ENCODE measurements around the gene MAML1.
"Not testable (repeated sequence)": the region's sequence is repeated elsewhere in the genome, so short reads cannot be mapped to it uniquely, and the experiment has no call there.

Gene MAML1, protein sequence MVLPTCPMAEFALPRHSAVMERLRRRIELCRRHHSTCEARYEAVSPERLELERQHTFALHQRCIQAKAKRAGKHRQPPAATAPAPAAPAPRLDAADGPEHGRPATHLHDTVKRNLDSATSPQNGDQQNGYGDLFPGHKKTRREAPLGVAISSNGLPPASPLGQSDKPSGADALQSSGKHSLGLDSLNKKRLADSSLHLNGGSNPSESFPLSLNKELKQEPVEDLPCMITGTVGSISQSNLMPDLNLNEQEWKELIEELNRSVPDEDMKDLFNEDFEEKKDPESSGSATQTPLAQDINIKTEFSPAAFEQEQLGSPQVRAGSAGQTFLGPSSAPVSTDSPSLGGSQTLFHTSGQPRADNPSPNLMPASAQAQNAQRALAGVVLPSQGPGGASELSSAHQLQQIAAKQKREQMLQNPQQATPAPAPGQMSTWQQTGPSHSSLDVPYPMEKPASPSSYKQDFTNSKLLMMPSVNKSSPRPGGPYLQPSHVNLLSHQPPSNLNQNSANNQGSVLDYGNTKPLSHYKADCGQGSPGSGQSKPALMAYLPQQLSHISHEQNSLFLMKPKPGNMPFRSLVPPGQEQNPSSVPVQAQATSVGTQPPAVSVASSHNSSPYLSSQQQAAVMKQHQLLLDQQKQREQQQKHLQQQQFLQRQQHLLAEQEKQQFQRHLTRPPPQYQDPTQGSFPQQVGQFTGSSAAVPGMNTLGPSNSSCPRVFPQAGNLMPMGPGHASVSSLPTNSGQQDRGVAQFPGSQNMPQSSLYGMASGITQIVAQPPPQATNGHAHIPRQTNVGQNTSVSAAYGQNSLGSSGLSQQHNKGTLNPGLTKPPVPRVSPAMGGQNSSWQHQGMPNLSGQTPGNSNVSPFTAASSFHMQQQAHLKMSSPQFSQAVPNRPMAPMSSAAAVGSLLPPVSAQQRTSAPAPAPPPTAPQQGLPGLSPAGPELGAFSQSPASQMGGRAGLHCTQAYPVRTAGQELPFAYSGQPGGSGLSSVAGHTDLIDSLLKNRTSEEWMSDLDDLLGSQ

DNA sequence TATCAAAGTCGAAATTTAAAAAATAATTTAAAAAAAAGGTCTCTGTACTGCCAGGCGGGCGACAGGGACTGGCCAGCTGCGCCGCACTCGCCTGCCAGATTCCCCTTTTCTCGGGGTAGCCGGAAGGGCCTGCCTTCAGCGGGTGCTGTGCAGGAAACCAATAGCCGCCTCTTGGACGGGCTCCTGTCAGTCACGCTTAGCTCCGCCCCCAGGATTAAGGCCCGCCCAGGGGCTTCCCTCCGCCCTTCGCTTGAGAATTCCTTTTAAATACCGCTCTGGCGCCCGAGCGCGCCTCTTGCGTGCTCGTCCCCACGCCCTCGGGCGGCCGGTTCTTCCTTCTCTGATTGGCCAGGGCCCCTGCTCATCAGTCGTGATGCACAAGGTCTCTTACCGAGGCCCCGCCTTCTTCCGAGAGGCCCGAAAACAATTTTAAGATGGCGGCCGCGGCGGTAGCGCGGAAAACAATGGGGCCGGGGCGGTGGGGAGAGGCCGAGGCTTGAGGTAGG lies at the start of gene MAML1:
MAML1 (plus strand) TSS at position 411 of the 506 bp plus-strand sequence. CDS start 291 bp downstream, outside the sequence.
- H3K4me3 ChIP-seq (ENCODE audit: control insufficient read depth, low read depth, low read length) = peak within 1 kb of the TSS; percentile 67
- DNase-seq (ENCODE audit: low read depth) = peak; percentile 100
- TF ChIP-seq, protein P1, sequence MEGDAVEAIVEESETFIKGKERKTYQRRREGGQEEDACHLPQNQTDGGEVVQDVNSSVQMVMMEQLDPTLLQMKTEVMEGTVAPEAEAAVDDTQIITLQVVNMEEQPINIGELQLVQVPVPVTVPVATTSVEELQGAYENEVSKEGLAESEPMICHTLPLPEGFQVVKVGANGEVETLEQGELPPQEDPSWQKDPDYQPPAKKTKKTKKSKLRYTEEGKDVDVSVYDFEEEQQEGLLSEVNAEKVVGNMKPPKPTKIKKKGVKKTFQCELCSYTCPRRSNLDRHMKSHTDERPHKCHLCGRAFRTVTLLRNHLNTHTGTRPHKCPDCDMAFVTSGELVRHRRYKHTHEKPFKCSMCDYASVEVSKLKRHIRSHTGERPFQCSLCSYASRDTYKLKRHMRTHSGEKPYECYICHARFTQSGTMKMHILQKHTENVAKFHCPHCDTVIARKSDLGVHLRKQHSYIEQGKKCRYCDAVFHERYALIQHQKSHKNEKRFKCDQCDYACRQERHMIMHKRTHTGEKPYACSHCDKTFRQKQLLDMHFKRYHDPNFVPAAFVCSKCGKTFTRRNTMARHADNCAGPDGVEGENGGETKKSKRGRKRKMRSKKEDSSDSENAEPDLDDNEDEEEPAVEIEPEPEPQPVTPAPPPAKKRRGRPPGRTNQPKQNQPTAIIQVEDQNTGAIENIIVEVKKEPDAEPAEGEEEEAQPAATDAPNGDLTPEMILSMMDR (conservative IDR thresholded peaks at IDR 0.05; ENCODE audit: control insufficient read depth, insufficient read depth, low read depth, low read length) = no peak

DNA sequence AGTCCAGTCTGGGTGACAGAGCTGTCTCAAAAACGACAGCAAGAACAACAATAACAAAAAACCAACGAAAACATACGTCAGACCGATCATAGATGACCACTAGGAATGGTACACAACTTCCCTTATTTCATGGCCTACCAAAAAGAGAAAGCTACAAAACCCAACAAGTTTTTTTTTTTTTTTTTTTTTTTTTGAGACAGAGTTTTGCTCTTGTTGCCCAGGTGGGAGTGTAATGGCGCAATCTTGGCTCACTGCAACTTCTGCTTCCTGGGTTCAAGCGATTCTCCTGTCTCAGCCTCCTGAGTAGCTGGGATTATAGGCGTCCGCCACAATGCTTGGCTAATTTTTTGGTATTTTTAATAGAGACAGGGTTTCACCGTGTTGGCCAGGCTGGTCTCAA lies 43.4 kb upstream of the MAML1 start:
- not testable (repeated sequence) for DNase-seq (ENCODE audit: low read depth); H3K4me3 ChIP-seq (ENCODE audit: control insufficient read depth, low read depth, low read length)

DNA sequence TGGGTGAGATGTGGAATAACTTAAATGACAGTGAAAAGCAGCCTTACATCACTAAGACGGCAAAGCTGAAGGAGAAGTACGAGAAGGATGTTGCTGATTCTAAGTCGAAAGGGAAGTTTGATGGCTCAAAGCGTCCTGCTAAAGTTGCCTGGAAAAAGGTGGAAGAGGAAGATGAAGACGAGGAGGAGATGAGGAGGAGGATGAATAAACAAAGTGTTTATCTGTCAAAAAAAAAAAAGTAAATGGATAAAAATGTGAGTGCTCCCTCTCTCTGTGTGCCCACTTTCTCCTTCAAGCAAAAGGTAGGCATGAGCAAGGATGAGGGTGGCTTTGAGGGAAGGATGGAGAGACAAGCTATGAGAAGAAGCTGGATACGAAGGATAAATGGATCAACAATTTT lies 38.1 kb upstream of the MAML1 start:
- DNase-seq (ENCODE audit: low read depth) = no peak
- TF ChIP-seq, protein P1 (conservative IDR thresholded peaks at IDR 0.05; ENCODE audit: control insufficient read depth, insufficient read depth, low read depth, low read length) = no peak
- no peak overlapping the region for H3K4me3 ChIP-seq (ENCODE audit: control insufficient read depth, low read depth, low read length)

DNA sequence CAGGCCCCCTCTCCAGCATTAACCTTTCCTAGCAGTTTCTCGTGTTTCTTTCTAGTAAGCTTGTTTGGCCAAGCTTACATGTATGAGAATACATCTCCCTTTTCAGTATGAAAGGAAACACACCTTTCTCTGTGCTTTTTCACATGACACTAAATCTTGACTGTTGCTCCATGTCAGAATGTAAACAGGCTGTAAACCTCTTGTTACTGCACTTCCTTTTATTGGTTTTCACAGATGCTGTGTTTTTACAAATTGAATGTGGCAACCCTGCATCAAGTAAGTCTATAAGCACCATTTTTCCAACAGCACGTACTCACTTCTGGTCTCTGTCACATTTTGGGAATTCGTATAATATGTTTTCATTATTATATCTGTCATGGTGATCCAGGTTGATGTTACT lies 36.0 kb upstream of the MAML1 start:
- H3K4me3 ChIP-seq (ENCODE audit: control insufficient read depth, low read depth, low read length) = no peak overlapping the region
- no peak for DNase-seq (ENCODE audit: low read depth)
- TF ChIP-seq, protein P1 (conservative IDR thresholded peaks at IDR 0.05; ENCODE audit: control insufficient read depth, insufficient read depth, low read depth, low read length) = no peak

DNA sequence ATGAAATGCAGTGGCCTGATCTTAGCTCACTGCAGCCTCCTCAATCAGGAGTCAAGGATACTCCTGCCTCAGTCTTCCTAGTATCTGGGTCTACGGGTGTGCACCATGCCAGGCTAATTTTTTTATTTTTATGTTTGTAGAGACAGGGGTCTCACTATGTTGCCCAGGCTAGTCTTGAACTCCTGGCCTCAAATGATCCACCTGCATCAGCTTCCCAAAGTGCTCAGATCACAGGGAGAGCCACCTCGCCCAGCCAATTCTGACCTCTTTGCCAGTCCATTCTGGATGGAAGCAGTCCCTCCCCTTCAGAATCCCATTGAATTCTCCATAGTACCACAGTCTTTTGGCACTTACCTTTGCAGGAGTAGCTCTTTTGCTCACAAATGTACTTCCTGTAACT lies 35.5 kb upstream of the MAML1 start:
- no peak overlapping the region for H3K4me3 ChIP-seq (ENCODE audit: control insufficient read depth, low read depth, low read length)
- no peak for DNase-seq (ENCODE audit: low read depth)
- TF ChIP-seq, protein P1 (conservative IDR thresholded peaks at IDR 0.05; ENCODE audit: control insufficient read depth, insufficient read depth, low read depth, low read length) = no peak

DNA sequence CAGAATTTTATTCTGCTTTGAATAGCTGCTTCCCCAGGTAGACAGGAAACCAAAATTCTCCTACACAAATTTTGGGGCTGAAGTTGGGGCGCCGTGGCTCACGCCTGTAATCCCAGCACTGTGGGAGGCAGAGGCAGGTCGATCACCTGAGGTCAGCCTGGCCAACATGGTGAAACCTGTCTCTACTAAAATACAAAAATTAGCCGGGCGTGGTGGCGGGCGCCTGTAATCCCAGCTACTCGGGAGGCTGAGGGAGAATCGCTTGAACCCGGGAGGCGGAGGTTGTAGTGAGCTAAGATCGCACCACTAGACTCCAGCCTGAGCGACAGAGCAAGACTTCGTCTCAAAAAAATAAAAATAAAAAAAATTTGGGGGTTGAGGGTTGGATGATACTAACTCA lies 35.1 kb upstream of the MAML1 start:
- peak overlapping the region; percentile 70 for H3K4me3 ChIP-seq (ENCODE audit: control insufficient read depth, low read depth, low read length)
- not testable (repeated sequence) for DNase-seq (ENCODE audit: low read depth)

DNA sequence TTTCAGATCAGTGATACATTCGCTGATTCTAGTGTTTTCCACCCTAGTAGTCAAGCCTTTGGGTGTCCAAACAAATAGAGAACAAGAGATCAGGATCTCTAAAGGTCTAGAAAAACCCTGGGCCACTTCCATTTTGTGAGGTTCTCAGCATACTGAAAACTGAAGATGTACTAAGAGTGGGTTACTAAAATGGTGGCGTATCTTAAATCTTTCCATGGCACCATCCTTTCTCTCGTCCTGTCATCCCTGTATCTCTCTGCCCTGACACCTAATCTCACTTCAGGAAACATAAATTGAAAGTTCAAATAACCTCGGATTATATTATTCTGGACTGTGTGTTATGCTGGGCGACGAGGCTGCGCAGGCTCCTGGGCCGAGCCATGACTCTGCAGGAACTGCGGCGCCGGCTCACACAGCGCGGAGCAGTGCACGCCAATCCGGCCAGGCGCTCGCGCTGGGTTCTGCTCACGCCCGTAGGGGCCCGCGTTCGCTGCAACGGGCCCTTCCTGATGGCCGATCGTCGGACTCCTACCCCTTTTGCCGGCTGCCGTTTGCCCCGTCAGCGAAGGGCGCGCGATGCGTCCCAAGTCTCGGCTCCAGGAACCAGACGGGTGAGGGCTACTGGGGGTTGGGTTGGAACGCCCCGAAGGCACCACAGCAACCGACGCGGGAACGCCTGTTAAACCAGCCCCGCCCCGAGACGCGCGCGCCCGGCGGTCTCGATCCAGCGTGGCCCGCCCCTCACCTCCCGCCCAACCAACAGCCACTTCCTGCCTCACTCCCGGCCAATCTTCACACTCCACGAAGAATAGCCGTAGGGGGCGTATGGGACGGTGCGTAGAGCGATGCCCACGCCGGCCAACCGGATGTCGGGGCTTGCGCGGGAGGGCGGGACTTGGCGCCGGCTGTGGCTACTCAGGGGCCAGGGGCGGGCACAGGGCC lies 34.4 kb upstream of the MAML1 start:
- peak; percentile 99 for DNase-seq (ENCODE audit: low read depth)
- H3K4me3 ChIP-seq (ENCODE audit: control insufficient read depth, low read depth, low read length) = peak overlapping the region; percentile 97
- TF ChIP-seq, protein P1 (conservative IDR thresholded peaks at IDR 0.05; ENCODE audit: control insufficient read depth, insufficient read depth, low read depth, low read length) = no peak

Data from fibroblast of mammary gland (primary cell).